GM23338 (cell line): ENCODE measurements around the gene LEAP2. TPM values are rescaled to one million over a fixed set of nuclear protein-coding genes. Genes with fewer than 3 reads are reported as not detected.

Experiments used
- ATAC-seq: fragments of 200-7000 bp; cut with Tn5 transposase; 3 replicates; pipeline ENCODE4 v1.9.1; 2020
- DNase-seq: peaks from one replicate; pipeline ENCODE4 v3.0.0-alpha.2; 2015; ENCODE audit warnings: low spot score
- H2AFZ ChIP-seq: fragments of 200-600 bp; sonication (generic); 2 replicates; pipeline ENCODE4 v1.8.0; 2016; ENCODE audit warnings: antibody characterized with exemption, mild to moderate bottlenecking, moderate library complexity
- H3F3A ChIP-seq: fragments of 200-600 bp; sonication (generic); replicated peaks from 2 replicates; pipeline ENCODE4 v1.8.0; 2017; ENCODE audit warnings: antibody characterized with exemption, mixed run types, low read depth
- H3K27ac ChIP-seq: fragments of 200-600 bp; sonication (generic); 2 replicates; pipeline ENCODE4 v1.6.1; 2016; ENCODE audit warnings: low read depth
- H3K27me3 ChIP-seq: fragments of 200-600 bp; sonication (generic); 2 replicates; pipeline ENCODE4 v1.8.0; 2016; ENCODE audit warnings: mild to moderate bottlenecking, mixed run types, moderate library complexity; ENCODE audit not compliant: insufficient read depth
- H3K36me3 ChIP-seq: fragments of 200-600 bp; sonication (generic); 2 replicates; pipeline ENCODE4 v1.8.0; 2016; ENCODE audit warnings: mild to moderate bottlenecking; ENCODE audit not compliant: insufficient read depth
- H3K4me1 ChIP-seq: fragments of 200-600 bp; sonication (generic); 2 replicates; pipeline ENCODE4 v1.8.0; 2016; ENCODE audit warnings: mild to moderate bottlenecking, moderate library complexity; ENCODE audit not compliant: insufficient read depth
- H3K4me2 ChIP-seq: fragments of 200-600 bp; sonication (generic); 2 replicates; pipeline ENCODE4 v1.7.1; 2017; ENCODE audit warnings: mixed run types
- H3K4me3 ChIP-seq: fragments of 200-600 bp; sonication (generic); 2 replicates; pipeline ENCODE4 v1.6.1; 2016; ENCODE audit warnings: mixed run types
- H3K79me2 ChIP-seq: fragments of 200-600 bp; sonication (generic); replicated peaks from 2 replicates; pipeline ENCODE4 v1.8.0; 2017; ENCODE audit warnings: mild to moderate bottlenecking; ENCODE audit not compliant: insufficient read depth
- H3K9me2 ChIP-seq: fragments of 200-600 bp; sonication (generic); 2 replicates; pipeline ENCODE4 v1.8.0; 2017; ENCODE audit not compliant: insufficient read depth
- H4K20me1 ChIP-seq: fragments of 200-600 bp; sonication (generic); replicated peaks from 2 replicates; pipeline ENCODE4 v1.8.0; 2017; ENCODE audit warnings: mild to moderate bottlenecking; ENCODE audit not compliant: insufficient read depth
- H3K27ac Mint-ChIP-seq: 2 replicates; pipeline ENCODE4 v1.8.0; 2020; ENCODE audit warnings: inconsistent platforms, mild to moderate bottlenecking, moderate library complexity, mixed read lengths
- H3K27me3 Mint-ChIP-seq: 3 replicates; pipeline ENCODE4 v1.8.0; 2022; ENCODE audit warnings: low read depth, mild to moderate bottlenecking, moderate library complexity, mixed read lengths, inconsistent platforms; ENCODE audit not compliant: insufficient read depth, poor library complexity
- H3K36me3 Mint-ChIP-seq: 3 replicates; pipeline ENCODE4 v1.8.0; 2021; ENCODE audit warnings: low read depth, mild to moderate bottlenecking, inconsistent platforms, moderate library complexity, mixed read lengths
- H3K4me1 Mint-ChIP-seq: 3 replicates; pipeline ENCODE4 v1.8.0; 2020; ENCODE audit warnings: mild to moderate bottlenecking, inconsistent platforms, mixed read lengths
- H3K4me3 Mint-ChIP-seq: 3 replicates; pipeline ENCODE4 v1.8.0; 2021; ENCODE audit warnings: moderate library complexity, mild to moderate bottlenecking, inconsistent platforms, mixed read lengths
- H3K9me3 Mint-ChIP-seq: 3 replicates; pipeline ENCODE4 v1.8.0; 2020; ENCODE audit warnings: moderate library complexity, mild to moderate bottlenecking, inconsistent platforms, mixed read lengths
- ETS1 ChIP-seq: IDR thresholded peaks from 2 replicates; pipeline ENCODE4 v1.6.1; 2016; ENCODE audit warnings: antibody characterized with exemption
- EZH2phosphoT487 ChIP-seq: fragments of 200-600 bp; sonication (generic); IDR thresholded peaks from one replicate; pipeline ENCODE4 v1.8.1; 2018; ENCODE audit warnings: antibody characterized with exemption; ENCODE audit not compliant: unreplicated experiment
- JUNB ChIP-seq: IDR thresholded peaks from one replicate; pipeline ENCODE4 v1.6.1; 2016; ENCODE audit warnings: antibody characterized with exemption; ENCODE audit not compliant: unreplicated experiment
- POLR2AphosphoS5 ChIP-seq: IDR thresholded peaks from 2 replicates; pipeline ENCODE4 v1.6.1; 2016; ENCODE audit warnings: antibody characterized with exemption, low read depth
- REST ChIP-seq: IDR thresholded peaks from one replicate; pipeline ENCODE4 v1.6.1; 2018; ENCODE audit warnings: antibody characterized with exemption; ENCODE audit not compliant: unreplicated experiment
- STAT1 ChIP-seq: IDR thresholded peaks from one replicate; pipeline ENCODE4 v1.6.1; 2016; ENCODE audit warnings: antibody characterized with exemption; ENCODE audit not compliant: unreplicated experiment
- ZNF114 ChIP-seq: fragments of 250-450 bp; sonication (Bioruptor Pico); IDR thresholded peaks from 2 replicates; pipeline ENCODE4 v1.5.0; 2020; ENCODE audit warnings: mild to moderate bottlenecking, moderate library complexity
- ZNF462 ChIP-seq: fragments of 250-450 bp; sonication (Bioruptor Pico); IDR thresholded peaks from 2 replicates; pipeline ENCODE4 v1.5.0; 2020; ENCODE audit warnings: mild to moderate bottlenecking, moderate library complexity
- polyA plus RNA-seq: library from polyadenylated mRNA; unstranded; fragments of >200 nt; fragmentation: Nextera tagmentation; extraction: Ambion mirVana; gene quantifications from 2 replicates; pipeline ENCODE4 v1.2.1, GENCODE V29; 2016
- total RNA-seq: library from RNA; depleted of rRNA; stranded (reverse); fragments of >200 nt; shearing (Covaris generic); gene quantifications from 2 replicates; pipeline ENCODE4 v1.2.3, GENCODE V29; 2014
- TF ChIP-seq, protein P1 (sequence below), 2 experiments: fragments of 200-600 bp in 1 of 2; sonication (generic) in 1 of 2; conservative IDR thresholded peaks; 2 replicates each; pipeline versions ENCODE4 v1.5.1 to v1.6.1; 2016 to 2017; ENCODE audit warnings: antibody characterized with exemption in 2 of 2, low read depth in 2 of 2, mild to moderate bottlenecking in 2 of 2, moderate library complexity in 1 of 2

Gene LEAP2
- total and polyA plus RNA-seq, 2 experiments from 2014 or later: 1.5 to 1.8 TPM

GRCh38 chr5:132856011-132856410, 17.5 kb upstream of the LEAP2 start:
- H3K27ac Mint-ChIP-seq: no peak overlapping the region
- Histone ChIP-seq H3K36me3 (no peaks in the 10 kb centered on the region), H3K4me3 (no peak overlapping the region)

GRCh38 chr5:132859889-132860437, 13.5 kb upstream of the LEAP2 start:
- H3K36me3 Mint-ChIP-seq: no peaks in the 10 kb centered on the region
- Histone ChIP-seq H3K79me2 (no peaks in the 10 kb centered on the region), H3K27me3 (no peaks in the 10 kb centered on the region), H3K27ac (no peak overlapping the region), H2AFZ (no peak overlapping the region), H4K20me1 (no peaks in the 10 kb centered on the region), H3F3A (no peaks in the 10 kb centered on the region), H3K4me3 (no peak overlapping the region), H3K36me3 (no peaks in the 10 kb centered on the region), H3K9me2 (no peaks in the 10 kb centered on the region), H3K4me2 (no peak overlapping the region), H3K4me1 (peaks cover 5% of the 10 kb centered on the region)
- H3K9me3 Mint-ChIP-seq: no peaks in the 10 kb centered on the region
- ATAC-seq: no peak
- DNase-seq: no peak
- H3K4me1 Mint-ChIP-seq: peaks cover 6% of the 10 kb centered on the region; the same call in 2 of the 3 replicates
- no peak overlapping the region for H3K4me3 Mint-ChIP-seq
- H3K27me3 Mint-ChIP-seq: peaks cover 1% of the 10 kb centered on the region
- H3K27ac Mint-ChIP-seq: no peak overlapping the region
- no peak for TF ChIP-seq REST
- TF ChIP-seq, protein P1, sequence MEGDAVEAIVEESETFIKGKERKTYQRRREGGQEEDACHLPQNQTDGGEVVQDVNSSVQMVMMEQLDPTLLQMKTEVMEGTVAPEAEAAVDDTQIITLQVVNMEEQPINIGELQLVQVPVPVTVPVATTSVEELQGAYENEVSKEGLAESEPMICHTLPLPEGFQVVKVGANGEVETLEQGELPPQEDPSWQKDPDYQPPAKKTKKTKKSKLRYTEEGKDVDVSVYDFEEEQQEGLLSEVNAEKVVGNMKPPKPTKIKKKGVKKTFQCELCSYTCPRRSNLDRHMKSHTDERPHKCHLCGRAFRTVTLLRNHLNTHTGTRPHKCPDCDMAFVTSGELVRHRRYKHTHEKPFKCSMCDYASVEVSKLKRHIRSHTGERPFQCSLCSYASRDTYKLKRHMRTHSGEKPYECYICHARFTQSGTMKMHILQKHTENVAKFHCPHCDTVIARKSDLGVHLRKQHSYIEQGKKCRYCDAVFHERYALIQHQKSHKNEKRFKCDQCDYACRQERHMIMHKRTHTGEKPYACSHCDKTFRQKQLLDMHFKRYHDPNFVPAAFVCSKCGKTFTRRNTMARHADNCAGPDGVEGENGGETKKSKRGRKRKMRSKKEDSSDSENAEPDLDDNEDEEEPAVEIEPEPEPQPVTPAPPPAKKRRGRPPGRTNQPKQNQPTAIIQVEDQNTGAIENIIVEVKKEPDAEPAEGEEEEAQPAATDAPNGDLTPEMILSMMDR (conservative IDR thresholded peaks at IDR 0.05; ENCODE audit: low read depth in 2 of 2): no peak
- no peak for TF ChIP-seq STAT1
- TF ChIP-seq ZNF462: no peak

More at GRCh38 chr5:132856011-132856410, 17.5 kb upstream of the LEAP2 start:
- no peak for ATAC-seq
- Mint-ChIP-seq H3K4me3 (no peak overlapping the region), H3K36me3 (no peaks in the 10 kb centered on the region), H3K9me3 (no peaks in the 10 kb centered on the region), H3K4me1 (peaks cover 5% of the 10 kb centered on the region; the same call in 2 of the 3 replicates), H3K27me3 (peaks cover 1% of the 10 kb centered on the region)
- Histone ChIP-seq H2AFZ (no peak overlapping the region), H3F3A (no peaks in the 10 kb centered on the region), H3K27ac (no peak overlapping the region), H3K4me1 (peaks cover 10% of the 10 kb centered on the region; the same call in 1 of the 2 replicates), H3K27me3 (no peaks in the 10 kb centered on the region), H3K9me2 (no peaks in the 10 kb centered on the region), H4K20me1 (no peaks in the 10 kb centered on the region), H3K79me2 (no peaks in the 10 kb centered on the region), H3K4me2 (no peak overlapping the region)
- TF ChIP-seq ZNF114 (CRISPR knock-in tag) (no peak), ETS1 (no peak), POLR2AphosphoS5 (no peak), JUNB (no peak), EZH2phosphoT487 (no peak)
- DNase-seq: no peak
